ENCODE results near the gene ABLIM1.

Gene ABLIM1

GRCh38 chr10:114513381-114513792 is 144.7 kb downstream of the ABLIM1 start:
- DNase-seq = no peak

- DNase-seq = no peak
Measured at GRCh38 chr10:114511881-114512280, 146.2 kb downstream of the ABLIM1 start.

- DNase-seq = no peak
Measured at GRCh38 chr10:114508376-114508775, 149.7 kb downstream of the ABLIM1 start.

- DNase-seq = no peak
Measured at GRCh38 chr10:114507449-114507848, 150.6 kb downstream of the ABLIM1 start.

- DNase-seq = no peak
Measured at GRCh38 chr10:114506871-114507385, 151.1 kb downstream of the ABLIM1 start.

- no peak for DNase-seq
Measured at GRCh38 chr10:114504769-114505579, 153.1 kb downstream of the ABLIM1 start.

- no peak for DNase-seq
Measured at GRCh38 chr10:114502074-114502473, 156.0 kb downstream of the ABLIM1 start.

GRCh38 chr10:114501650-114502049 is 156.4 kb downstream of the ABLIM1 start:
- no peak for DNase-seq

GRCh38 chr10:114500643-114501042 is 157.4 kb downstream of the ABLIM1 start:
- no peak for DNase-seq

GRCh38 chr10:114499630-114500190 is 158.4 kb downstream of the ABLIM1 start:
- no peak for DNase-seq

GRCh38 chr10:114499116-114499515 is 159.0 kb downstream of the ABLIM1 start:
- no peak for DNase-seq

GRCh38 chr10:114498413-114499111 is 159.5 kb downstream of the ABLIM1 start:
- no peak for DNase-seq

GRCh38 chr10:114495303-114495702 is 162.8 kb downstream of the ABLIM1 start:
- no peak for DNase-seq

GRCh38 chr10:114492351-114493037 is 165.6 kb downstream of the ABLIM1 start:
- peak; percentile 1 for DNase-seq

GRCh38 chr10:114491933-114492332 is 166.1 kb downstream of the ABLIM1 start:
- no peak for DNase-seq

GRCh38 chr10:114491419-114491818 is 166.7 kb downstream of the ABLIM1 start:
- DNase-seq = no peak

GRCh38 chr10:114489521-114490310 is 168.4 kb downstream of the ABLIM1 start:
- DNase-seq = no peak

- DNase-seq = no peak
Measured at GRCh38 chr10:114487815-114488536, 170.1 kb downstream of the ABLIM1 start.

- DNase-seq = no peak
Measured at GRCh38 chr10:114486938-114487814, 170.9 kb downstream of the ABLIM1 start.

- no peak for DNase-seq
Measured at GRCh38 chr10:114485696-114486400, 172.2 kb downstream of the ABLIM1 start.

Data from NCI-H82 (cell line).